Fibroblast of lung (primary cell): ENCODE measurements around the gene CFAP58.

Experiments used
- EZH2 ChIP-seq: IDR thresholded peaks from 2 replicates; pipeline ENCODE4 v1.5.1; 2012; ENCODE audit warnings: low read length, control low read depth, mild to moderate bottlenecking; ENCODE audit errors: missing control alignments
- TF ChIP-seq, protein P1 (sequence below), 2 donors: IDR thresholded peaks in 1 of 2; conservative IDR thresholded peaks in 1 of 2; 1 replicate in 1 of 2; 2 replicates in 1 of 2; pipeline ENCODE4 v1.5.1; 2011 to 2012; ENCODE audit warnings: low read length in 2 of 2, control low read depth in 1 of 2, inconsistent platforms in 1 of 2, low read depth in 1 of 2, mild to moderate bottlenecking in 1 of 2

DNA sequence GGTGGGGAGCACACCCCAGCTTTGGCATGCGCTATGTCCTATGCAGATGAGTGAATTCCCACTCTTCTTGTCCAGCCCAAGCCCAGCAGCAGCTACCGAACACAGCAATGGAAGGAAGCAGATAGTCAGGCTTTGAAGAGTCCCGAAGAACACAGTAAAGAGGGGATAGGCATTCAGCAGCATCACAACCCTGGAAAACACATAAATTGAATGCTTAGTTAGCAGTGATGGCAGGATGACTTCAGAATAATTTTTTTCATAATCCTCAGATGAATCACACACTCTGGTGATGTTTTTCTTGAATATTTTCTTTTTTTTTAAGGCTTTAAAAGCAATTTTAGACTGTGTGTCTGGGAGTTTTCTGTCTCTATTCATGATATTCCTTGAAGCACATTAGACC is 95.8 kb downstream of the CFAP58 start:
- TF ChIP-seq, protein P1, sequence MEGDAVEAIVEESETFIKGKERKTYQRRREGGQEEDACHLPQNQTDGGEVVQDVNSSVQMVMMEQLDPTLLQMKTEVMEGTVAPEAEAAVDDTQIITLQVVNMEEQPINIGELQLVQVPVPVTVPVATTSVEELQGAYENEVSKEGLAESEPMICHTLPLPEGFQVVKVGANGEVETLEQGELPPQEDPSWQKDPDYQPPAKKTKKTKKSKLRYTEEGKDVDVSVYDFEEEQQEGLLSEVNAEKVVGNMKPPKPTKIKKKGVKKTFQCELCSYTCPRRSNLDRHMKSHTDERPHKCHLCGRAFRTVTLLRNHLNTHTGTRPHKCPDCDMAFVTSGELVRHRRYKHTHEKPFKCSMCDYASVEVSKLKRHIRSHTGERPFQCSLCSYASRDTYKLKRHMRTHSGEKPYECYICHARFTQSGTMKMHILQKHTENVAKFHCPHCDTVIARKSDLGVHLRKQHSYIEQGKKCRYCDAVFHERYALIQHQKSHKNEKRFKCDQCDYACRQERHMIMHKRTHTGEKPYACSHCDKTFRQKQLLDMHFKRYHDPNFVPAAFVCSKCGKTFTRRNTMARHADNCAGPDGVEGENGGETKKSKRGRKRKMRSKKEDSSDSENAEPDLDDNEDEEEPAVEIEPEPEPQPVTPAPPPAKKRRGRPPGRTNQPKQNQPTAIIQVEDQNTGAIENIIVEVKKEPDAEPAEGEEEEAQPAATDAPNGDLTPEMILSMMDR (conservative IDR thresholded peaks at IDR 0.05 in 1 of 2, IDR thresholded peaks at IDR 0.05 in 1 of 2; ENCODE audit: low read depth in 1 of 2, low read length in 2 of 2), result no peak
- TF ChIP-seq EZH2, result no peak
